ENCODE measurements around the gene LRRC26. TPM values are rescaled to one million over a fixed set of nuclear protein-coding genes. Genes with fewer than 3 reads are reported as not detected.

LRRC26 gene
- total RNA-seq, 1 donor from 2014 or later, result not detected

GRCh38 chr9:137200311-137201204 lies 30.7 kb upstream of the LRRC26 start, which contains the start of gene TPRN:
TPRN (minus strand) TSS chr9:137200741; CDS start chr9:137200711, 30 bp downstream.
- DNase-seq (ENCODE audit: low spot score), result peak; percentile 99
- intact Hi-C loops (cut with DNase I), result loop anchor here (2.0 kb wide), 1 partner anchor 22 kb away; the partner anchor contains the start of gene RNF208

GRCh38 chr9:137199411-137200121 lies 29.7 kb upstream of the LRRC26 start:
- intact Hi-C loops (cut with DNase I), result loop anchor here (2.0 kb wide), 1 partner anchor 23 kb away; the partner anchor contains the start of gene RNF208
- no peak for DNase-seq (ENCODE audit: low spot score)

DNA sequence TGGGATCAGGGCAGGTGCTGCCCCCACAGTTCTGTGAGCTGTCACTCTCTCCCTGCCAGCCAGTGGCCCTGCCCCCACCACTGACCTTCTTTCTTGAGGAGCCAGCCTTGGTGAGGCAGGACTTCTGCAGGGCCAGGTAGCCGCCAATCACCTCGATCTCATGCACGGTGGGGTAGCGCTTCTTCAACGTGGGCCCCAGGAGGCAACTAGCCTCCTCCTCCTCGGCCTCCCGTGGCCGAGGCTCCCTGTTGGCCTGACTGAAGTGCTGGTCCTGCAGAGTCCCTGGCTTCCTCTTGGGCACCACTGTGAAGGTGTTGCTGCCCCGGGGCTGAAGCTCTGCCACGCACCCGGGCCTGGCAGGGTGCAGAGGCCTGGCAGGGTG lies 29.0 kb upstream of the LRRC26 start:
- no peak for DNase-seq (ENCODE audit: low spot score)
- intact Hi-C loops (cut with DNase I), result no loop called here

DNA sequence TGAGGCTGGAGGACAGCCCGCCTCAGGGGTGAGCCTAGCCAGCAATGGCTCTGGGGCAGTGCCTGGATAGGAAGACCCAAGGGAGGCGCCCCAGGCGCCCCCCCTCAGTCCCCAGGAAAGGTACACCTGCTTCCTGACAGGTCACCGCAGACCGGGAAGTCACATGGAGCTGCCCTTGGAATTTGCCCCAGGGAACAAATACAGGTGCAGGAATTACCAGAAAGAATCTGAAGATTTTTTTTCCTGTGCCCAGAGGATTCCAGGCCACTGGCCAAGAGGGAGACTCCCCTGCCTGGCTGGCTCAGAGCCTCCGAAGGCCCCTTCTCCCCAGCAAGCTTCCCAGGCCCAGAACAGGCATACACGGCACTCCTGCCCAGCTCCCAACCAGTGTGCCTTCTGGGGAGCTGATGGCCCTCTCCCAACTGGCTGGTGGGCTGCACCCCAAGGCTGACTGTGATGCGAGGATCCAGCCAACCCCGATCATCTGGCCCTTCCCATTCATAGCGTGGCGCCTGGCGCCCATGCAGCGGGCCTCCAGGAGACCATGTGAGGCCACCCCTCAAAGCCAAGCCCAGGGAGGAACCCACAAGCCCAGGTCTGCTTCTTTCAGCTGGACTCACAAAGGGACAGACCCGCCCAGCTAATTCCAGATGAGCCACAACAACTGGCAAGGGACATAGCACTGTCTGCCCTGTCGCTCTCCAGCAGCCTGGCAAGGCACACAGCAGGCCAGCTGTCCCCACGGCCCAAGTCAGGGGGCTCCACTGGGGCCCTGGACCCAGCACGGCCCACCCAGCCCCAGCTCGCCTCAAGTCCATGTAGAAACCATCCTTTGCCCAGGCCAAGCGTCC lies 28.4 kb upstream of the LRRC26 start:
- intact Hi-C loops (cut with DNase I), result no loop called here
- DNase-seq (ENCODE audit: low spot score), result no peak

GRCh38 chr9:137195525-137196220 lies 25.8 kb upstream of the LRRC26 start:
- intact Hi-C loops (cut with DNase I), result no loop called here
- no peak for DNase-seq (ENCODE audit: low spot score)

DNA sequence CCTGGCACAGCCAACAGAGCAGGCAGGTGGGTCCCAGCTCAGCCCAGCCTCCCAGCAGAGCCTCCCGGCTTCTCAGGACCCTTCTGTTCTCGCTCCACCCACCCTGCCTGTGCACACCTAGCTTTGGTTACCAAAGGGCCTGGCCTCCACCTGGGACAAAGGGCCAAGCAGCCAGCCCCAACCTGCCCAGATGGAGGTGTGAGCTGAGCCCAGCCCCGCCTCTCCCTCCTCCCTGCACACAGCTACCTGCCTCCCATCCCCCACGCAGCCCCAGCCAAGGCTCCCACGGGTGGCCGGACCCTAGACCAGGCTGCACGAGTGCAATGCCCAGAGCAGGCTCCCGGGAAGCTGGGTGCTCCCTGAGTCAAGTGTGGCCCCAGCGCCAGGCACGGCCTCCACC lies 25.1 kb upstream of the LRRC26 start:
- intact Hi-C loops (cut with DNase I), result no loop called here
- DNase-seq (ENCODE audit: low spot score), result no peak

- intact Hi-C loops (cut with DNase I), result no loop called here
- DNase-seq (ENCODE audit: low spot score), result peak; percentile 83
Observed at GRCh38 chr9:137194388-137194787, 24.5 kb upstream of the LRRC26 start.

DNA sequence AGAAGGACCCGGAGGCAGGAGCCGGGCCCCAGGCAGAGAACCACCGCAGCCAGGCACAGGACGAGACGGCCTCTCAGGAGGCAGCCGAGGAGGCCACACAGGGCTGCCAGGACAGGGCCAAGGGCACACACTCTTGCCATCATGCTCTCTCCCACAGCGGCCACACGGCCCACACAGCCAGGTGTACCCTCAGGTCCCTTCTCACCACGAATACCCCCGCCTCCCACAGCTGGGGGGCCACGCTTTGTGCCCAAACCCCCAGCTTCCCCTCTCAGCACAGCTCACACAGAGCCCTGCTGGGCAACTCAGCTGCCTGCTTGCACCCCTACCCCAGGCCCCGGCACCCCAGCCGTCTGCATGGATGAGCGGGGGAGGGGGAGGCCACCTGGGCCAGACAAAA lies 23.9 kb upstream of the LRRC26 start:
- DNase-seq (ENCODE audit: low spot score), result no peak
- intact Hi-C loops (cut with DNase I), result no loop called here

DNA sequence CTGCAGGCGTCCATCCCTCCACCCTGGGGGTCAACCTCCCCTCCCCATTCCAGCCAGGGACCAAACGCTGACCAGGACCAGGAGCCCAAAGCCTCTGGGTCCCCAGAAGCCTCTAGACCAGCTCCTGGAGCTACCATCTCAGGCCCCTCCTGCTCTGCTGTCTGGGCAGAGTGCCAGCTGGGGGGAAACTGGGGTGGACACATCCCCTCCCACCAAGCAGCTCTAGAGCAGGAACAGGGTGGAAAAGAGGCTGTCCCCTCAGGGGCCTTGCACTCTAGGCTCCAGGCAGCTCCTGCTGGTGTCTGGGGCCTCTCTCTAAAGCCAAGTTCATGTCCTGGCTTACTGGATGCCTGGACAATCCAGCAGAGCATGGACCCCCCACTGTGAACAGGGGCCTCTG lies 23.0 kb upstream of the LRRC26 start:
- DNase-seq (ENCODE audit: low spot score), result no peak
- intact Hi-C loops (cut with DNase I), result no loop called here

DNA sequence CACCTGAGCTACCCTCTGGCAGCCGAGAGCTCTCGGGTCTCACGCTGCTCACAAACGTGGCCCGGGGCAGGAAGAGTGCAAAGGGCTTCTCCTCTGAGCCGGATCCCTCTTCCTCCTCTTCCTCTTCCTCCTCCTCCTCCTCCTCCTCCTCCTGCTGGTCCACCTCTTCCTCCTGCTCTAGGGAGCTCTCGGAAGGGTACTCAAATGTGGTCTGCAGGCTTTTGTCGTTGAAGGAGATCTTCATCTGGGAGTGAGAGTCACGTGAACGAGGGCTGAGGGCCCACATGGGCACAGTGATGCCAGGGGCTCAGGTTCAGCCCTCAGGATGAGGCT lies 22.6 kb upstream of the LRRC26 start:
- no peak for DNase-seq (ENCODE audit: low spot score)
- intact Hi-C loops (cut with DNase I), result no loop called here

GRCh38 chr9:137191691-137192447 lies 22.0 kb upstream of the LRRC26 start:
- intact Hi-C loops (cut with DNase I), result no loop called here
- DNase-seq (ENCODE audit: low spot score), result no peak

DNA sequence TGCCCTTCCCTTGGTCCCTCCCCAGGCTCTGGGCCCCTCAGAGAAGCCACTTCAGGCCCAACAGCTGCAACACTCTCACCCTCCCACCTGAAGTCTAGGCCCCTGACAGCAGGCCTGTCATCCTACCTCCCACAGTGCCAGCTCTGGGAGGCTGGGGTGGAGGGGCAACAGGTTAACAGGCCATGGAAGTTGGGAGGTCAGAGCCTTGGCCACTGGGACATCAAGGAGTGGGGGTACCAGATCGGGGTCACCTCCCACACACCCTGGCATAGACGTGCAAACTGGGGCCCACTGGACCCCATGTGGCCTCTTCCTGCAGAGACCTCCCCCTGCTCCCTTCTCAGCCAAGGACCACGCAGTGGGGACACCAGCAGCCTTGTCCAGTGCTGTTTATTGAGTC lies 21.4 kb upstream of the LRRC26 start:
- DNase-seq (ENCODE audit: low spot score), result no peak
- intact Hi-C loops (cut with DNase I), result no loop called here

- intact Hi-C loops (cut with DNase I), result no loop called here
- DNase-seq (ENCODE audit: low spot score), result no peak
Observed at GRCh38 chr9:137190315-137190856, 20.5 kb upstream of the LRRC26 start.

- intact Hi-C loops (cut with DNase I), result loop anchor here (2.0 kb wide), 2 partner anchors 15 to 33 kb away; partner anchors contain the start of genes NDOR1, RNF208 and TMEM203
- no peak for DNase-seq (ENCODE audit: low spot score)
Observed at GRCh38 chr9:137189297-137190295, 19.7 kb upstream of the LRRC26 start.

GRCh38 chr9:137188490-137189296 lies 18.8 kb upstream of the LRRC26 start, which contains the start of the genes ANAPC2 and SSNA1:
ANAPC2 (minus strand) TSS chr9:137188560; CDS start chr9:137188532, 28 bp downstream.
SSNA1 (plus strand) TSS chr9:137188676; CDS start chr9:137188727, 51 bp downstream.
- intact Hi-C loops (cut with DNase I), result loop anchor here (2.0 kb wide), 2 partner anchors 16 to 34 kb away; partner anchors contain the start of genes NDOR1, RNF208 and TMEM203

GRCh38 chr9:137188086-137188489 lies 18.2 kb upstream of the LRRC26 start:
- intact Hi-C loops (cut with DNase I), result loop anchor here (2.0 kb wide), 2 partner anchors 17 to 35 kb away; partner anchors contain the start of genes NDOR1, RNF208 and TMEM203

More at GRCh38 chr9:137188490-137189296, 18.8 kb upstream of the LRRC26 start, which contains the start of the genes ANAPC2 and SSNA1:
- DNase-seq (ENCODE audit: low spot score), result peak; percentile 95

More at GRCh38 chr9:137188086-137188489, 18.2 kb upstream of the LRRC26 start:
- no peak for DNase-seq (ENCODE audit: low spot score)
